Suppressor macrophage treated with lipopolysaccharide for 4 hours (primary cell): Measurements from ENCODE around the gene ALDH3B2.

Source experiments
- DNase-seq: peaks from one replicate; pipeline ENCODE4 v3.0.0-alpha.2; 2020

Gene ALDH3B2

DNA sequence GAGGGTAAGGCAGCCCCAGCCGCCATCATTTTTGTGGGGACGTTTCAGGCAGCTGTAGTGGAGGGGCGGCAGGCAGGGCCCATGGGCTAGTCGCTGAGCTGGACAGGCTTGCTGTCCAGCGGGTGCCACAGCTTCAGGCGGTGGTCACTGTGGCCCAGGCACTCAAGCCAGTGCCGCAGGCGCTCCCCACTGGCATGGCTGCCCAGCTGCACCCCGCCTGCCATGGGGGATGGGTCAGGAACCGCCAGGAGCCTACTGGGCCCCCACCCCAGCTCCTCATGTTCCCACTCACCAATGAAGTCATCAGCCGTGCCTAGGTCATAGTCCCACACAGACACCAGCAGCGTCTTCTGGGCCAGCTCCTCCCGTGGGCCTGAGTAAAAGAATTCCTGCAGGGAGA lies 61.7 kb downstream of the ALDH3B2 start:
- no peak for DNase-seq
